Measurements from ENCODE around the gene NINJ2. TPM values are rescaled to one million over a fixed set of nuclear protein-coding genes. Genes with fewer than 3 reads are reported as not detected.

The NINJ2 gene
- polyA plus RNA-seq, 1 donor from 2014 or later: not detected

- Histone ChIP-seq H3K4me3 (ENCODE audit: low read length) (no peak overlapping the region), H2AFZ (ENCODE audit: low read depth, low read length) (no peak overlapping the region), H3K36me3 (ENCODE audit: insufficient read depth, low read length) (no peaks in the 10 kb centered on the region), H3F3A (ENCODE audit: insufficient read depth, low read length, poor library complexity, severe bottlenecking) (no peaks in the 10 kb centered on the region), H3K27me3 (ENCODE audit: insufficient read depth, low read depth, low read length) (no peaks in the 10 kb centered on the region), H3K9me3 (ENCODE audit: low read length) (no peaks in the 10 kb centered on the region), H3K9ac (ENCODE audit: low read length) (no peak overlapping the region), H3K27ac (ENCODE audit: low read length) (no peak overlapping the region), H3K4me2 (ENCODE audit: low read length) (no peak overlapping the region), H3K79me2 (replicated peaks; ENCODE audit: insufficient read depth, low read length) (no peaks in the 10 kb centered on the region), H3K9me2 (ENCODE audit: insufficient read depth, low read length) (no peaks in the 10 kb centered on the region), H4K20me1 (ENCODE audit: insufficient read depth) (no peaks in the 10 kb centered on the region)
- TF ChIP-seq POLR2AphosphoS5 (IDR thresholded peaks at IDR 0.05) (no peak), MXI1 (conservative IDR thresholded peaks at IDR 0.05; ENCODE audit: poor library complexity, severe bottlenecking) (no peak), TAF1 (IDR thresholded peaks at IDR 0.05; ENCODE audit: low read depth) (no peak), REST (IDR thresholded peaks at IDR 0.05; ENCODE audit: borderline replicate concordance) (no peak), EZH2 (IDR thresholded peaks at IDR 0.05; ENCODE audit: borderline replicate concordance, insufficient read depth, low read length, poor library complexity, severe bottlenecking) (no peak), RAD21 (conservative IDR thresholded peaks at IDR 0.05) (no peak), CTCF (IDR thresholded peaks at IDR 0.05; ENCODE audit: poor library complexity, severe bottlenecking) (no peak), SMC3 (conservative IDR thresholded peaks at IDR 0.05; ENCODE audit: poor library complexity) (no peak), EP300 (conservative IDR thresholded peaks at IDR 0.05; ENCODE audit: poor library complexity, severe bottlenecking) (no peak)
These were observed 36.0 kb downstream of the NINJ2 start for GRCh38 chr12:627285-627684.

GRCh38 chr12:625998-626397, 37.2 kb downstream of the NINJ2 start:
- no peaks in the 10 kb centered on the region for H3K79me2 ChIP-seq (replicated peaks; ENCODE audit: insufficient read depth, low read length)
- H3K27me3 ChIP-seq (ENCODE audit: insufficient read depth, low read depth, low read length): no peaks in the 10 kb centered on the region
- no peaks in the 10 kb centered on the region for H3K9me3 ChIP-seq (ENCODE audit: low read length)
- no peaks in the 10 kb centered on the region for H4K20me1 ChIP-seq (ENCODE audit: insufficient read depth)
- H3K9ac ChIP-seq (ENCODE audit: low read length): no peak overlapping the region
- H3F3A ChIP-seq (ENCODE audit: insufficient read depth, low read length, poor library complexity, severe bottlenecking): no peaks in the 10 kb centered on the region
- H3K36me3 ChIP-seq (ENCODE audit: insufficient read depth, low read length): no peaks in the 10 kb centered on the region
- H3K9me2 ChIP-seq (ENCODE audit: insufficient read depth, low read length): no peaks in the 10 kb centered on the region
- TF ChIP-seq MXI1 (conservative IDR thresholded peaks at IDR 0.05; ENCODE audit: poor library complexity, severe bottlenecking): no peak
- TF ChIP-seq REST (IDR thresholded peaks at IDR 0.05; ENCODE audit: borderline replicate concordance): no peak
- TF ChIP-seq CTCF (IDR thresholded peaks at IDR 0.05; ENCODE audit: poor library complexity, severe bottlenecking): no peak
- no peak for TF ChIP-seq SMC3 (conservative IDR thresholded peaks at IDR 0.05; ENCODE audit: poor library complexity)
- TF ChIP-seq RAD21 (conservative IDR thresholded peaks at IDR 0.05): no peak
- TF ChIP-seq EP300 (conservative IDR thresholded peaks at IDR 0.05; ENCODE audit: poor library complexity, severe bottlenecking): no peak
- TF ChIP-seq EZH2 (IDR thresholded peaks at IDR 0.05; ENCODE audit: borderline replicate concordance, insufficient read depth, low read length, poor library complexity, severe bottlenecking): no peak
- TF ChIP-seq TAF1 (IDR thresholded peaks at IDR 0.05; ENCODE audit: low read depth): no peak
- TF ChIP-seq POLR2AphosphoS5 (IDR thresholded peaks at IDR 0.05): no peak
- no peak overlapping the region for H3K4me2 ChIP-seq (ENCODE audit: low read length)
- no peak overlapping the region for H3K27ac ChIP-seq (ENCODE audit: low read length)
- no peak overlapping the region for H3K4me3 ChIP-seq (ENCODE audit: low read length)
- no peak overlapping the region for H2AFZ ChIP-seq (ENCODE audit: low read depth, low read length)
